B cell (primary cell): ENCODE measurements around the gene XCL1. TPM values are rescaled to one million over a fixed set of nuclear protein-coding genes. Genes with fewer than 3 reads are reported as not detected.

Experiments
- ATAC-seq: fragments of 200-7000 bp; cut with Tn5 transposase; one replicate; pipeline ENCODE4 v1.10.0; 2021; ENCODE audit warnings: low read depth, mild to moderate bottlenecking, moderate number of reproducible peaks, moderate library complexity
- CTCF ChIA-PET: fragments of 350-600 bp; sonication (Branson Sonifier 250); formaldehyde crosslinking; loops from one replicate; lab custom pipeline; 2021; ENCODE audit warnings: antibody characterized with exemption, inconsistent platforms; lab: Charles Lee
- POLR2A ChIA-PET: fragments of 350-600 bp; sonication (Branson Sonifier 250); formaldehyde crosslinking; loops from one replicate; lab custom pipeline; 2021; ENCODE audit warnings: antibody characterized with exemption; lab: Charles Lee
- DNase-seq: peaks from one replicate; pipeline ENCODE4 v3.0.0; 2013
- H2AFZ ChIP-seq: 2 replicates; pipeline ENCODE4 v1.6.1; 2012; ENCODE audit warnings: mild to moderate bottlenecking, low read depth, low read length; ENCODE audit not compliant: insufficient read depth, poor library complexity, severe bottlenecking
- H3K27ac ChIP-seq, 2 donors: 1 replicate in 1 of 2; 2 replicates in 1 of 2; pipeline ENCODE4 v1.5.1; 2012 to 2013; ENCODE audit warnings: low read length in 2 of 2, mild to moderate bottlenecking in 2 of 2, moderate library complexity in 1 of 2
- H3K27me3 ChIP-seq, 4 experiments: fragments of 200-600 bp in 1 of 4; sonication (generic) in 1 of 4; replicated peaks in 1 of 4; 1 replicate in 2 of 4; 2 replicates in 2 of 4; pipeline versions ENCODE4 v1.6.1 to v1.7.0; 2013 to 2016; ENCODE audit warnings: low read length in 3 of 4, mild to moderate bottlenecking in 2 of 4, mixed read lengths in 1 of 4, moderate library complexity in 1 of 4; ENCODE audit not compliant: insufficient read depth in 4 of 4, control insufficient read depth in 3 of 4; ENCODE audit errors: control extremely low read depth in 1 of 4
- H3K36me3 ChIP-seq, 2 experiments: replicated peaks in 1 of 2; 1 replicate in 1 of 2; 2 replicates in 1 of 2; pipeline versions ENCODE4 v1.6.1 to v1.7.1; 2013; ENCODE audit warnings: low read length in 1 of 2; ENCODE audit not compliant: insufficient read depth in 2 of 2, control insufficient read depth in 1 of 2; ENCODE audit errors: control extremely low read depth in 1 of 2, extremely low read depth in 1 of 2
- H3K4me1 ChIP-seq, 2 donors: fragments of 200-600 bp in 1 of 2; sonication (generic) in 1 of 2; 1 replicate in 1 of 2; 2 replicates in 1 of 2; pipeline versions ENCODE4 v1.5.1 to v1.6.1; 2013 to 2017; ENCODE audit warnings: low read length in 2 of 2; ENCODE audit not compliant: control insufficient read depth in 2 of 2, insufficient read depth in 2 of 2
- H3K4me2 ChIP-seq: replicated peaks from 2 replicates; pipeline ENCODE3; 2012; ENCODE audit warnings: mild to moderate bottlenecking, low read depth, low read length; ENCODE audit not compliant: poor library complexity, severe bottlenecking
- H3K4me3 ChIP-seq, 5 experiments: fragments of 200-600 bp in 1 of 5; sonication (generic) in 1 of 5; 1 replicate in 3 of 5; 2 replicates in 2 of 5; pipeline versions ENCODE4 v1.5.1 to v1.7.0; 2011 to 2016; ENCODE audit warnings: low read length in 4 of 5, mild to moderate bottlenecking in 4 of 5, low read depth in 2 of 5, control low read depth in 1 of 5, moderate library complexity in 1 of 5; ENCODE audit not compliant: insufficient read depth in 1 of 5; ENCODE audit errors: control extremely low read depth in 1 of 5, extremely low read depth in 1 of 5
- H3K79me2 ChIP-seq: fragments of 200-600 bp; sonication (generic); one replicate; pipeline ENCODE4 v1.6.0; 2016; ENCODE audit warnings: low read length; ENCODE audit not compliant: control insufficient read depth, insufficient read depth
- H3K9ac ChIP-seq: fragments of 200-600 bp; sonication (generic); 2 replicates; pipeline ENCODE4 v1.6.1; 2017; ENCODE audit warnings: mild to moderate bottlenecking, low read length, moderate library complexity
- H3K9me3 ChIP-seq, 3 donors: one replicate each; pipeline versions ENCODE4 v1.6.1 to v1.7.1; 2013; ENCODE audit warnings: low read length in 2 of 3; ENCODE audit not compliant: control insufficient read depth in 2 of 3, insufficient read depth in 1 of 3; ENCODE audit errors: control extremely low read depth in 1 of 3
- H4K20me1 ChIP-seq: 2 replicates; pipeline ENCODE4 v1.6.0; 2012; ENCODE audit warnings: mild to moderate bottlenecking, low read length; ENCODE audit not compliant: insufficient read depth, control insufficient read depth, poor library complexity, severe bottlenecking
- H3K27ac Mint-ChIP-seq: one replicate; pipeline ENCODE4 v1.8.0; 2021; ENCODE audit warnings: mixed read lengths
- H3K27me3 Mint-ChIP-seq: one replicate; pipeline ENCODE4 v1.8.0; 2021; ENCODE audit warnings: mixed read lengths
- H3K4me1 Mint-ChIP-seq: one replicate; pipeline ENCODE4 v1.8.0; 2021; ENCODE audit warnings: mixed read lengths
- H3K4me3 Mint-ChIP-seq: one replicate; pipeline ENCODE4 v1.8.0; 2021; ENCODE audit warnings: mixed read lengths
- H3K9me3 Mint-ChIP-seq: one replicate; pipeline ENCODE4 v1.8.0; 2022; ENCODE audit warnings: mixed read lengths; ENCODE audit not compliant: insufficient read depth
- CTCF ChIP-seq: fragments of 200-600 bp; IDR thresholded peaks from one replicate; pipeline ENCODE4 v1.8.0; 2022; ENCODE audit warnings: antibody characterized with exemption, mild to moderate bottlenecking
- EZH2 ChIP-seq: IDR thresholded peaks from 2 replicates; pipeline ENCODE4 v1.6.1; 2012; ENCODE audit warnings: borderline replicate concordance, low read depth, mild to moderate bottlenecking, moderate library complexity, low read length; ENCODE audit not compliant: insufficient read depth, poor library complexity, severe bottlenecking
- WGBS: methylation state at CpG from one replicate; pipeline ENCODE4 v1.1.5; 2013; ENCODE audit warnings: missing lambda C conversion rate; ENCODE audit not compliant: insufficient coverage; 5-methylcytosine and 5-hydroxymethylcytosine counted together
- intact Hi-C: fragments of 100-400 bp; cut with micrococcal nuclease; formaldehyde crosslinking; loops from one replicate; pipeline ENCODE4 v1.10.0; 2022
- polyA plus RNA-seq: library from polyadenylated mRNA; depleted of rRNA; stranded (reverse); fragments of >200 nt; gene quantifications from 2 replicates; pipeline ENCODE4 v1.2.3, GENCODE V29; 2012
- total RNA-seq, 2 donors: library from RNA; stranded (reverse); fragments of 120-200 nt in 1 of 2; gene quantifications; 1 replicate in 1 of 2; 2 replicates in 1 of 2; pipeline versions ENCODE4 v1.2.3 to v1.2.4, GENCODE V29; 2013 to 2022

Gene XCL1
- total and polyA plus RNA-seq, 2 donors (not counting 1 experiment from before 2014, with no cell fraction given) = 0.12 TPM; not detected in 1

- no peaks in the 10 kb centered on the region for H3K4me1 ChIP-seq
- TF ChIP-seq EZH2 (no peak), CTCF (no peak)
- H3K4me3 ChIP-seq = no peak overlapping the region
- H3K27me3 ChIP-seq = no peaks in the 10 kb centered on the region
- no CpG with 5 or more reads among the region's 1 CpG for WGBS
- intact Hi-C loops = no loop called here
- CTCF ChIA-PET = no interaction called here
- H3K79me2 ChIP-seq = no peaks in the 10 kb centered on the region
- DNase-seq = no peak
- no peak overlapping the region for H3K9ac ChIP-seq
- no peak for ATAC-seq
- POLR2A ChIA-PET = no interaction called here
- Mint-ChIP-seq H3K9me3 (no peaks in the 10 kb centered on the region), H3K4me1 (no peaks in the 10 kb centered on the region), H3K4me3 (no peak overlapping the region), H3K27ac (no peak overlapping the region), H3K27me3 (peaks cover 18% of the 10 kb centered on the region)
- H3K4me2 ChIP-seq = no peak overlapping the region
- no peaks in the 10 kb centered on the region for H4K20me1 ChIP-seq
- H2AFZ ChIP-seq = no peak overlapping the region
- no peak overlapping the region for H3K27ac ChIP-seq
- no peaks in the 10 kb centered on the region for H3K9me3 ChIP-seq
- H3K36me3 ChIP-seq = no peaks in the 10 kb centered on the region
Observed at GRCh38 chr1:168629466-168629865, 53.1 kb downstream of the XCL1 start.

Other genes with a start within 250 kb of the XCL1 start
- not detected in 2 replicates for gene XCL2, start 32.6 kb upstream of the XCL1 start, total RNA-seq
- gene XCL2, start 32.6 kb upstream of the XCL1 start, polyA plus RNA-seq = 1.5 and 3.1 TPM in 2 replicates
- gene DPT, start 152.6 kb downstream of the XCL1 start, total RNA-seq = not detected in 2 replicates
- gene DPT, start 152.6 kb downstream of the XCL1 start, polyA plus RNA-seq = not detected in 2 replicates